Subcutaneous abdominal adipose tissue (tissue), 5 donors: ENCODE results near the gene PLCB2.

Experiments
- H3K27ac ChIP-seq: one replicate; pipeline ENCODE4 v1.7.0; 2013; ENCODE audit warnings: low read depth, mild to moderate bottlenecking, inconsistent platforms, low read length, moderate library complexity
- H3K27me3 ChIP-seq, 5 donors: one replicate each; pipeline ENCODE4 v1.7.0; 2013; ENCODE audit warnings: low read length in 5 of 5, inconsistent platforms in 1 of 5; ENCODE audit not compliant: control insufficient read depth in 5 of 5, insufficient read depth in 4 of 5
- H3K36me3 ChIP-seq, 5 donors: one replicate each; pipeline ENCODE4 v1.7.0; 2013; ENCODE audit warnings: low read length in 5 of 5; ENCODE audit not compliant: control insufficient read depth in 5 of 5, insufficient read depth in 5 of 5
- H3K4me1 ChIP-seq, 5 donors: one replicate each; pipeline ENCODE4 v1.7.0; 2013; ENCODE audit warnings: low read length in 5 of 5, mild to moderate bottlenecking in 3 of 5, moderate library complexity in 1 of 5; ENCODE audit not compliant: control insufficient read depth in 5 of 5, insufficient read depth in 5 of 5
- H3K4me3 ChIP-seq, 5 donors: one replicate each; pipeline ENCODE4 v1.7.0; 2013; ENCODE audit warnings: low read length in 5 of 5, low read depth in 1 of 5
- H3K9ac ChIP-seq, 5 donors: one replicate each; pipeline ENCODE4 v1.7.0; 2013; ENCODE audit warnings: low read length in 5 of 5, mild to moderate bottlenecking in 4 of 5, moderate library complexity in 3 of 5
- H3K9me3 ChIP-seq, 5 donors: one replicate each; pipeline ENCODE4 v1.7.0; 2013; ENCODE audit warnings: low read length in 5 of 5; ENCODE audit not compliant: control insufficient read depth in 5 of 5
- donor health status: healthy.
- donor health status: healthy.
- donor health status: healthy.
- donor health status: healthy.
- donor health status: healthy.

Gene PLCB2

GRCh38 chr15:40307421-40308211 lies at the start of gene PLCB2:
Gene PLCB2, minus strand, starts transcription at chr15:40307935. Its CDS starts 263 bp downstream, at chr15:40307672.
- peak within 1 kb of the TSS; percentile 37 for H3K27ac ChIP-seq
- peaks cover 0 to 7% (median 0%) of the 10 kb centered on the region in 5 donors for H3K36me3 ChIP-seq
- H3K4me1 ChIP-seq = peaks cover 0 to 20% (median 4%) of the 10 kb centered on the region in 5 donors
- H3K9me3 ChIP-seq = no peaks in the 10 kb centered on the region
- H3K27me3 ChIP-seq = peaks cover 0 to 13% (median 3%) of the 10 kb centered on the region in 5 donors
- peak within 1 kb of the TSS; percentile 36 to 59 (median 43) for H3K4me3 ChIP-seq
- H3K9ac ChIP-seq = peak within 1 kb of the TSS in 3 of 5 donors; percentile 46 to 57 (median 53)

GRCh38 chr15:40357246-40357645 lies 49.5 kb upstream of the PLCB2 start:
- no peaks in the 10 kb centered on the region for H3K9me3 ChIP-seq
- H3K27ac ChIP-seq = no peak overlapping the region
- H3K27me3 ChIP-seq = peaks cover 0 to 13% (median 0%) of the 10 kb centered on the region in 5 donors
- no peak overlapping the region for H3K4me3 ChIP-seq
- peaks cover 0 to 27% (median 24%) of the 10 kb centered on the region in 5 donors for H3K4me1 ChIP-seq
- no peak overlapping the region for H3K9ac ChIP-seq
- no peaks in the 10 kb centered on the region for H3K36me3 ChIP-seq

GRCh38 chr15:40355976-40356585 lies 48.3 kb upstream of the PLCB2 start:
- Histone ChIP-seq H3K9me3 (no peaks in the 10 kb centered on the region), H3K36me3 (no peaks in the 10 kb centered on the region), H3K27ac (no peak overlapping the region), H3K4me1 (peaks cover 0 to 27% (median 24%) of the 10 kb centered on the region in 5 donors), H3K9ac (no peak overlapping the region), H3K4me3 (no peak overlapping the region), H3K27me3 (peaks cover 0 to 13% (median 0%) of the 10 kb centered on the region in 5 donors)

GRCh38 chr15:40354408-40355171 lies 46.9 kb upstream of the PLCB2 start:
- H3K36me3 ChIP-seq = no peaks in the 10 kb centered on the region
- H3K4me3 ChIP-seq = no peak overlapping the region
- H3K27me3 ChIP-seq = peaks cover 0 to 15% (median 0%) of the 10 kb centered on the region in 5 donors
- H3K27ac ChIP-seq = no peak overlapping the region
- H3K9ac ChIP-seq = no peak overlapping the region
- H3K9me3 ChIP-seq = no peaks in the 10 kb centered on the region
- H3K4me1 ChIP-seq = peaks cover 0 to 27% (median 24%) of the 10 kb centered on the region in 5 donors

GRCh38 chr15:40353697-40354096 lies 46.0 kb upstream of the PLCB2 start:
- Histone ChIP-seq H3K9ac (no peak overlapping the region), H3K4me1 (peaks cover 0 to 25% (median 22%) of the 10 kb centered on the region in 5 donors), H3K27ac (no peak overlapping the region), H3K27me3 (peaks cover 0 to 11% (median 0%) of the 10 kb centered on the region in 5 donors), H3K9me3 (no peaks in the 10 kb centered on the region), H3K36me3 (no peaks in the 10 kb centered on the region), H3K4me3 (no peak overlapping the region)

GRCh38 chr15:40352281-40352901 lies 44.7 kb upstream of the PLCB2 start:
- H3K27ac ChIP-seq = no peak overlapping the region
- H3K4me3 ChIP-seq = no peak overlapping the region
- H3K9ac ChIP-seq = no peak overlapping the region
- peaks cover 0 to 14% (median 11%) of the 10 kb centered on the region in 5 donors for H3K4me1 ChIP-seq
- no peaks in the 10 kb centered on the region for H3K36me3 ChIP-seq
- peaks cover 0 to 11% (median 0%) of the 10 kb centered on the region in 5 donors for H3K27me3 ChIP-seq
- H3K9me3 ChIP-seq = no peaks in the 10 kb centered on the region

- Histone ChIP-seq H3K9me3 (no peaks in the 10 kb centered on the region), H3K4me3 (no peak overlapping the region), H3K9ac (no peak overlapping the region), H3K4me1 (peaks cover 0 to 12% (median 8%) of the 10 kb centered on the region in 5 donors), H3K36me3 (no peaks in the 10 kb centered on the region), H3K27ac (no peak overlapping the region), H3K27me3 (peaks cover 0 to 11% (median 0%) of the 10 kb centered on the region in 5 donors)
These were observed 41.4 kb upstream of the PLCB2 start for GRCh38 chr15:40349163-40349562.

GRCh38 chr15:40348474-40348870 lies 40.7 kb upstream of the PLCB2 start:
- Histone ChIP-seq H3K27ac (no peak overlapping the region), H3K9me3 (no peaks in the 10 kb centered on the region), H3K4me3 (no peak overlapping the region), H3K4me1 (peaks cover 0 to 14% (median 8%) of the 10 kb centered on the region in 5 donors), H3K9ac (no peak overlapping the region), H3K27me3 (peaks cover 0 to 7% (median 0%) of the 10 kb centered on the region in 5 donors), H3K36me3 (no peaks in the 10 kb centered on the region)

- no peaks in the 10 kb centered on the region for H3K9me3 ChIP-seq
- H3K4me3 ChIP-seq = no peak overlapping the region
- peaks cover 2 to 20% (median 14%) of the 10 kb centered on the region in 5 donors for H3K4me1 ChIP-seq
- no peak overlapping the region for H3K9ac ChIP-seq
- H3K27ac ChIP-seq = no peak overlapping the region
- peaks cover 0 to 5% (median 0%) of the 10 kb centered on the region in 5 donors for H3K27me3 ChIP-seq
- no peaks in the 10 kb centered on the region for H3K36me3 ChIP-seq
These were observed 40.1 kb upstream of the PLCB2 start for GRCh38 chr15:40347559-40348473.
